ENCODE results near the gene TMEM109. TPM values are rescaled to one million over a fixed set of nuclear protein-coding genes. Genes with fewer than 3 reads are reported as not detected.
A peak's percentile ranks its signal among the peaks of the same experiment; 100 is the strongest.

Gene TMEM109
- total and polyA plus RNA-seq, 2 experiments from 2014 or later, result 17.4 to 17.7 TPM

DNA sequence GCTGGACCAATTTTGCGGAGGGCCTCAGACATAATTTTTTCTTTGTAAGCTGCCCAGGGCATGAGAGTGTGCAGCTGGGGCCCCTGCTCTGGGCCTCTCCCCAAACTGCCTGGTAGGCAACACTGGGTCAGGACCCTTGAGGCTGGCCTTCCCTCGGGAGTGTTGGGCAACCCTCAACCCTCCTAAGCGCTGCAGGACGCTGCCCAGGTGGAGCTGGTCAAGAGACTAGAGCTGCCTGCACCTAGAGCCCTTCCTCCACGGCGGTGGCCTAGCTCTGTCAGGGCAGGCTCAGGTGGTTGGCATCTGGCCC lies 9.8 kb downstream of the TMEM109 start:
- Histone ChIP-seq H3K27ac (ENCODE audit: low read depth) (no peak overlapping the region), H4K20me1 (replicated peaks; ENCODE audit: insufficient read depth) (peaks cover 10% of the 10 kb centered on the region; the same call in 1 of the 2 replicates), H3K9me2 (ENCODE audit: insufficient read depth) (no peaks in the 10 kb centered on the region), H3K79me2 (replicated peaks; ENCODE audit: insufficient read depth) (peaks cover 9% of the 10 kb centered on the region; the same call in 1 of the 2 replicates), H3K4me3 (peak overlapping the region; percentile 91), H3F3A (replicated peaks; ENCODE audit: low read depth) (no peaks in the 10 kb centered on the region), H3K4me1 (ENCODE audit: insufficient read depth) (peaks cover 6% of the 10 kb centered on the region), H2AFZ (peak overlapping the region; percentile 95), H3K36me3 (ENCODE audit: insufficient read depth) (no peaks in the 10 kb centered on the region), H3K27me3 (ENCODE audit: insufficient read depth) (peaks cover 10% of the 10 kb centered on the region; the same call in 1 of the 2 replicates), H3K4me2 (peak overlapping the region; percentile 90)
- Mint-ChIP-seq H3K9me3 (no peaks in the 10 kb centered on the region; the same call in 2 of the 3 replicates), H3K4me3 (peak overlapping the region; percentile 91), H3K27ac (no peak overlapping the region), H3K4me1 (peaks cover 25% of the 10 kb centered on the region), H3K36me3 (ENCODE audit: low read depth) (peaks cover 50% of the 10 kb centered on the region), H3K27me3 (ENCODE audit: insufficient read depth, low read depth, poor library complexity) (peaks cover 15% of the 10 kb centered on the region)
- ATAC-seq (peak; percentile 42), DNase-seq (ENCODE audit: low spot score) (no peak)
- TF ChIP-seq EZH2 (IDR thresholded peaks at IDR 0.05; ENCODE audit: low read depth, unreplicated experiment) (no peak), JUNB (IDR thresholded peaks at IDR 0.05; ENCODE audit: unreplicated experiment) (no peak), ZNF331 (CRISPR knock-in tag; IDR thresholded peaks at IDR 0.05; ENCODE audit: low read depth) (no peak), STAT1 (IDR thresholded peaks at IDR 0.05; ENCODE audit: unreplicated experiment) (no peak), NANOG (IDR thresholded peaks at IDR 0.05; ENCODE audit: borderline replicate concordance) (no peak), POLR2AphosphoS5 (IDR thresholded peaks at IDR 0.05; ENCODE audit: low read depth) (no peak), EZH2phosphoT487 (IDR thresholded peaks at IDR 0.05; ENCODE audit: unreplicated experiment) (no peak), CREB1 (CRISPR knock-in tag; IDR thresholded peaks at IDR 0.05; ENCODE audit: low read depth) (no peak), ZNF114 (CRISPR knock-in tag; IDR thresholded peaks at IDR 0.05) (no peak)
- TF ChIP-seq, protein P1, sequence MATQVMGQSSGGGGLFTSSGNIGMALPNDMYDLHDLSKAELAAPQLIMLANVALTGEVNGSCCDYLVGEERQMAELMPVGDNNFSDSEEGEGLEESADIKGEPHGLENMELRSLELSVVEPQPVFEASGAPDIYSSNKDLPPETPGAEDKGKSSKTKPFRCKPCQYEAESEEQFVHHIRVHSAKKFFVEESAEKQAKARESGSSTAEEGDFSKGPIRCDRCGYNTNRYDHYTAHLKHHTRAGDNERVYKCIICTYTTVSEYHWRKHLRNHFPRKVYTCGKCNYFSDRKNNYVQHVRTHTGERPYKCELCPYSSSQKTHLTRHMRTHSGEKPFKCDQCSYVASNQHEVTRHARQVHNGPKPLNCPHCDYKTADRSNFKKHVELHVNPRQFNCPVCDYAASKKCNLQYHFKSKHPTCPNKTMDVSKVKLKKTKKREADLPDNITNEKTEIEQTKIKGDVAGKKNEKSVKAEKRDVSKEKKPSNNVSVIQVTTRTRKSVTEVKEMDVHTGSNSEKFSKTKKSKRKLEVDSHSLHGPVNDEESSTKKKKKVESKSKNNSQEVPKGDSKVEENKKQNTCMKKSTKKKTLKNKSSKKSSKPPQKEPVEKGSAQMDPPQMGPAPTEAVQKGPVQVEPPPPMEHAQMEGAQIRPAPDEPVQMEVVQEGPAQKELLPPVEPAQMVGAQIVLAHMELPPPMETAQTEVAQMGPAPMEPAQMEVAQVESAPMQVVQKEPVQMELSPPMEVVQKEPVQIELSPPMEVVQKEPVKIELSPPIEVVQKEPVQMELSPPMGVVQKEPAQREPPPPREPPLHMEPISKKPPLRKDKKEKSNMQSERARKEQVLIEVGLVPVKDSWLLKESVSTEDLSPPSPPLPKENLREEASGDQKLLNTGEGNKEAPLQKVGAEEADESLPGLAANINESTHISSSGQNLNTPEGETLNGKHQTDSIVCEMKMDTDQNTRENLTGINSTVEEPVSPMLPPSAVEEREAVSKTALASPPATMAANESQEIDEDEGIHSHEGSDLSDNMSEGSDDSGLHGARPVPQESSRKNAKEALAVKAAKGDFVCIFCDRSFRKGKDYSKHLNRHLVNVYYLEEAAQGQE (IDR thresholded peaks at IDR 0.05; ENCODE audit: unreplicated experiment), result no peak
- TF ChIP-seq, protein P2, sequence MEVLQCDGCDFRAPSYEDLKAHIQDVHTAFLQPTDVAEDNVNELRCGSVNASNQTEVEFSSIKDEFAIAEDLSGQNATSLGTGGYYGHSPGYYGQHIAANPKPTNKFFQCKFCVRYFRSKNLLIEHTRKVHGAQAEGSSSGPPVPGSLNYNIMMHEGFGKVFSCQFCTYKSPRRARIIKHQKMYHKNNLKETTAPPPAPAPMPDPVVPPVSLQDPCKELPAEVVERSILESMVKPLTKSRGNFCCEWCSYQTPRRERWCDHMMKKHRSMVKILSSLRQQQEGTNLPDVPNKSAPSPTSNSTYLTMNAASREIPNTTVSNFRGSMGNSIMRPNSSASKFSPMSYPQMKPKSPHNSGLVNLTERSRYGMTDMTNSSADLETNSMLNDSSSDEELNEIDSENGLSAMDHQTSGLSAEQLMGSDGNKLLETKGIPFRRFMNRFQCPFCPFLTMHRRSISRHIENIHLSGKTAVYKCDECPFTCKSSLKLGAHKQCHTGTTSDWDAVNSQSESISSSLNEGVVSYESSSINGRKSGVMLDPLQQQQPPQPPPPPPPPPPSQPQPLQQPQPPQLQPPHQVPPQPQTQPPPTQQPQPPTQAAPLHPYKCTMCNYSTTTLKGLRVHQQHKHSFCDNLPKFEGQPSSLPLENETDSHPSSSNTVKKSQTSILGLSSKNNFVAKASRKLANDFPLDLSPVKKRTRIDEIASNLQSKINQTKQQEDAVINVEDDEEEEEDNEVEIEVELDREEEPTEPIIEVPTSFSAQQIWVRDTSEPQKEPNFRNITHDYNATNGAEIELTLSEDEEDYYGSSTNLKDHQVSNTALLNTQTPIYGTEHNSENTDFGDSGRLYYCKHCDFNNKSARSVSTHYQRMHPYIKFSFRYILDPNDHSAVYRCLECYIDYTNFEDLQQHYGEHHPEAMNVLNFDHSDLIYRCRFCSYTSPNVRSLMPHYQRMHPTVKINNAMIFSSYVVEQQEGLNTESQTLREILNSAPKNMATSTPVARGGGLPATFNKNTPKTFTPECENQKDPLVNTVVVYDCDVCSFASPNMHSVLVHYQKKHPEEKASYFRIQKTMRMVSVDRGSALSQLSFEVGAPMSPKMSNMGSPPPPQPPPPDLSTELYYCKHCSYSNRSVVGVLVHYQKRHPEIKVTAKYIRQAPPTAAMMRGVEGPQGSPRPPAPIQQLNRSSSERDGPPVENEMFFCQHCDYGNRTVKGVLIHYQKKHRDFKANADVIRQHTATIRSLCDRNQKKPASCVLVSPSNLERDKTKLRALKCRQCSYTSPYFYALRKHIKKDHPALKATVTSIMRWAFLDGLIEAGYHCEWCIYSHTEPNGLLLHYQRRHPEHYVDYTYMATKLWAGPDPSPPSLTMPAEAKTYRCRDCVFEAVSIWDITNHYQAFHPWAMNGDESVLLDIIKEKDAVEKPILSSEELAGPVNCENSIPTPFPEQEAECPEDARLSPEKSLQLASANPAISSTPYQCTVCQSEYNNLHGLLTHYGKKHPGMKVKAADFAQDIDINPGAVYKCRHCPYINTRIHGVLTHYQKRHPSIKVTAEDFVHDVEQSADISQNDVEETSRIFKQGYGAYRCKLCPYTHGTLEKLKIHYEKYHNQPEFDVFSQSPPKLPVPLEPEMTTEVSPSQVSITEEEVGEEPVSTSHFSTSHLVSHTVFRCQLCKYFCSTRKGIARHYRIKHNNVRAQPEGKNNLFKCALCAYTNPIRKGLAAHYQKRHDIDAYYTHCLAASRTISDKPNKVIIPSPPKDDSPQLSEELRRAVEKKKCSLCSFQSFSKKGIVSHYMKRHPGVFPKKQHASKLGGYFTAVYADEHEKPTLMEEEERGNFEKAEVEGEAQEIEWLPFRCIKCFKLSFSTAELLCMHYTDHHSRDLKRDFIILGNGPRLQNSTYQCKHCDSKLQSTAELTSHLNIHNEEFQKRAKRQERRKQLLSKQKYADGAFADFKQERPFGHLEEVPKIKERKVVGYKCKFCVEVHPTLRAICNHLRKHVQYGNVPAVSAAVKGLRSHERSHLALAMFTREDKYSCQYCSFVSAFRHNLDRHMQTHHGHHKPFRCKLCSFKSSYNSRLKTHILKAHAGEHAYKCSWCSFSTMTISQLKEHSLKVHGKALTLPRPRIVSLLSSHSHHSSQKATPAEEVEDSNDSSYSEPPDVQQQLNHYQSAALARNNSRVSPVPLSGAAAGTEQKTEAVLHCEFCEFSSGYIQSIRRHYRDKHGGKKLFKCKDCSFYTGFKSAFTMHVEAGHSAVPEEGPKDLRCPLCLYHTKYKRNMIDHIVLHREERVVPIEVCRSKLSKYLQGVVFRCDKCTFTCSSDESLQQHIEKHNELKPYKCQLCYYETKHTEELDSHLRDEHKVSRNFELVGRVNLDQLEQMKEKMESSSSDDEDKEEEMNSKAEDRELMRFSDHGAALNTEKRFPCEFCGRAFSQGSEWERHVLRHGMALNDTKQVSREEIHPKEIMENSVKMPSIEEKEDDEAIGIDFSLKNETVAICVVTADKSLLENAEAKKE (CRISPR knock-in tag; IDR thresholded peaks at IDR 0.05), result no peak
- TF ChIP-seq, protein P3, sequence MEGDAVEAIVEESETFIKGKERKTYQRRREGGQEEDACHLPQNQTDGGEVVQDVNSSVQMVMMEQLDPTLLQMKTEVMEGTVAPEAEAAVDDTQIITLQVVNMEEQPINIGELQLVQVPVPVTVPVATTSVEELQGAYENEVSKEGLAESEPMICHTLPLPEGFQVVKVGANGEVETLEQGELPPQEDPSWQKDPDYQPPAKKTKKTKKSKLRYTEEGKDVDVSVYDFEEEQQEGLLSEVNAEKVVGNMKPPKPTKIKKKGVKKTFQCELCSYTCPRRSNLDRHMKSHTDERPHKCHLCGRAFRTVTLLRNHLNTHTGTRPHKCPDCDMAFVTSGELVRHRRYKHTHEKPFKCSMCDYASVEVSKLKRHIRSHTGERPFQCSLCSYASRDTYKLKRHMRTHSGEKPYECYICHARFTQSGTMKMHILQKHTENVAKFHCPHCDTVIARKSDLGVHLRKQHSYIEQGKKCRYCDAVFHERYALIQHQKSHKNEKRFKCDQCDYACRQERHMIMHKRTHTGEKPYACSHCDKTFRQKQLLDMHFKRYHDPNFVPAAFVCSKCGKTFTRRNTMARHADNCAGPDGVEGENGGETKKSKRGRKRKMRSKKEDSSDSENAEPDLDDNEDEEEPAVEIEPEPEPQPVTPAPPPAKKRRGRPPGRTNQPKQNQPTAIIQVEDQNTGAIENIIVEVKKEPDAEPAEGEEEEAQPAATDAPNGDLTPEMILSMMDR (conservative IDR thresholded peaks at IDR 0.05; ENCODE audit: low read depth in 2 of 2), result no peak
- TF ChIP-seq, protein P4, sequence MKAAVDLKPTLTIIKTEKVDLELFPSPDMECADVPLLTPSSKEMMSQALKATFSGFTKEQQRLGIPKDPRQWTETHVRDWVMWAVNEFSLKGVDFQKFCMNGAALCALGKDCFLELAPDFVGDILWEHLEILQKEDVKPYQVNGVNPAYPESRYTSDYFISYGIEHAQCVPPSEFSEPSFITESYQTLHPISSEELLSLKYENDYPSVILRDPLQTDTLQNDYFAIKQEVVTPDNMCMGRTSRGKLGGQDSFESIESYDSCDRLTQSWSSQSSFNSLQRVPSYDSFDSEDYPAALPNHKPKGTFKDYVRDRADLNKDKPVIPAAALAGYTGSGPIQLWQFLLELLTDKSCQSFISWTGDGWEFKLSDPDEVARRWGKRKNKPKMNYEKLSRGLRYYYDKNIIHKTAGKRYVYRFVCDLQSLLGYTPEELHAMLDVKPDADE (IDR thresholded peaks at IDR 0.05), result no peak

All from GM23338 (cell line).